Upper lobe of left lung (tissue), 6 donors: ENCODE results near the gene FURIN. TPM values are rescaled to one million over a fixed set of nuclear protein-coding genes. Genes with fewer than 3 reads are reported as not detected.

ENCODE experiments used
- ATAC-seq, 2 donors: fragments of 200-7000 bp; cut with Tn5 transposase; one replicate each; pipeline ENCODE4 v1.9.1; 2022; ENCODE audit warnings: mild to moderate bottlenecking in 2 of 2, moderate library complexity in 2 of 2; ENCODE audit not compliant: low FRiP score in 2 of 2
- DNase-seq, 2 donors: peaks; one replicate each; pipeline ENCODE4 v3.0.0-alpha.2; 2019 to 2020
- H3K27ac ChIP-seq, 4 donors: fragments of 200-600 bp; sonication (generic); one replicate each; pipeline ENCODE4 v1.5.1; 2016 to 2019
- H3K27me3 ChIP-seq, 4 donors: fragments of 200-600 bp; sonication (generic); one replicate each; pipeline ENCODE4 v1.5.1; 2017 to 2019
- H3K36me3 ChIP-seq, 4 donors: fragments of 200-600 bp; sonication (generic); one replicate each; pipeline ENCODE4 v1.5.1; 2016 to 2019
- H3K4me1 ChIP-seq, 4 donors: fragments of 200-600 bp; sonication (generic); one replicate each; pipeline ENCODE4 v1.5.1; 2018 to 2019
- H3K4me3 ChIP-seq, 4 donors: fragments of 200-600 bp; sonication (generic); one replicate each; pipeline ENCODE4 v1.5.1; 2017 to 2019; ENCODE audit warnings: mild to moderate bottlenecking in 2 of 4, moderate library complexity in 1 of 4
- H3K9me3 ChIP-seq, 4 donors: fragments of 200-600 bp; sonication (generic); one replicate each; pipeline ENCODE4 v1.5.1; 2018 to 2019
- EP300 ChIP-seq, 4 donors: sonication (generic); formaldehyde crosslinking; IDR thresholded peaks; one replicate each; pipeline ENCODE4 v1.5.1; 2017; ENCODE audit warnings: antibody characterized with exemption in 4 of 4, control low read depth in 2 of 4
- POLR2A ChIP-seq, 4 donors: fragments of 450-650 bp; IDR thresholded peaks; one replicate each; pipeline ENCODE4 v1.5.1; 2016 to 2017; ENCODE audit warnings: antibody characterized with exemption in 4 of 4, mild to moderate bottlenecking in 2 of 4
- POLR2AphosphoS5 ChIP-seq, 2 donors: sonication (generic); formaldehyde crosslinking; IDR thresholded peaks; one replicate each; pipeline ENCODE4 v1.5.1; 2017; ENCODE audit warnings: antibody characterized with exemption in 2 of 2
- WGBS, 2 donors: methylation state at CpG; one replicate each; pipeline ENCODE4 v1.1.5; 2017 to 2018; 5-methylcytosine and 5-hydroxymethylcytosine counted together
- total RNA-seq, 6 donors: library from RNA; depleted of rRNA in 4 of 6; stranded (reverse); fragments of >200 nt in 4 of 6; gene quantifications; one replicate each; pipeline versions ENCODE4 v1.1.0 to v1.2.1, GENCODE V29; 2016 to 2021
- TF ChIP-seq, protein P1 (sequence below), 6 experiments: fragments of 450-650 bp in 4 of 6; fragments of 200-600 bp in 2 of 6; sonication (generic) in 2 of 6; IDR thresholded peaks; one replicate each; pipeline ENCODE4 v1.5.1; 2016 to 2019; ENCODE audit warnings: antibody characterized with exemption in 6 of 6
- donor health status: DM: no; HTN: no; CAD: no; lungs with moderate emphysema.
- donor health status: DM: no; HTN: yes; CAD: no; lungs with severe emphysema.

Gene FURIN
- total RNA-seq, 6 donors from 2014 or later, result 59.0 to 150 (median 108) TPM

GRCh38 chr15:90929246-90930019, 61.0 kb downstream of the FURIN start:
- Histone ChIP-seq H3K27me3 (no peaks in the 10 kb centered on the region), H3K4me3 (peak overlapping the region in 3 of 4 donors; percentile 50 to 66 (median 61)), H3K36me3 (no peaks in the 10 kb centered on the region), H3K9me3 (no peaks in the 10 kb centered on the region), H3K27ac (peak overlapping the region; percentile 88 to 97 (median 96)), H3K4me1 (peaks cover 34 to 51% (median 36%) of the 10 kb centered on the region in 4 donors)
- no peak for ATAC-seq
- TF ChIP-seq POLR2AphosphoS5 (IDR thresholded peaks at IDR 0.05), result no peak
- TF ChIP-seq EP300 (IDR thresholded peaks at IDR 0.05), result no peak
- TF ChIP-seq POLR2A (IDR thresholded peaks at IDR 0.05), result no peak
- TF ChIP-seq, protein P1, sequence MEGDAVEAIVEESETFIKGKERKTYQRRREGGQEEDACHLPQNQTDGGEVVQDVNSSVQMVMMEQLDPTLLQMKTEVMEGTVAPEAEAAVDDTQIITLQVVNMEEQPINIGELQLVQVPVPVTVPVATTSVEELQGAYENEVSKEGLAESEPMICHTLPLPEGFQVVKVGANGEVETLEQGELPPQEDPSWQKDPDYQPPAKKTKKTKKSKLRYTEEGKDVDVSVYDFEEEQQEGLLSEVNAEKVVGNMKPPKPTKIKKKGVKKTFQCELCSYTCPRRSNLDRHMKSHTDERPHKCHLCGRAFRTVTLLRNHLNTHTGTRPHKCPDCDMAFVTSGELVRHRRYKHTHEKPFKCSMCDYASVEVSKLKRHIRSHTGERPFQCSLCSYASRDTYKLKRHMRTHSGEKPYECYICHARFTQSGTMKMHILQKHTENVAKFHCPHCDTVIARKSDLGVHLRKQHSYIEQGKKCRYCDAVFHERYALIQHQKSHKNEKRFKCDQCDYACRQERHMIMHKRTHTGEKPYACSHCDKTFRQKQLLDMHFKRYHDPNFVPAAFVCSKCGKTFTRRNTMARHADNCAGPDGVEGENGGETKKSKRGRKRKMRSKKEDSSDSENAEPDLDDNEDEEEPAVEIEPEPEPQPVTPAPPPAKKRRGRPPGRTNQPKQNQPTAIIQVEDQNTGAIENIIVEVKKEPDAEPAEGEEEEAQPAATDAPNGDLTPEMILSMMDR (IDR thresholded peaks at IDR 0.05), result no peak
- no peak for DNase-seq
- 51 to 52% methylated on average over 21 of the region's 21 CpGs for WGBS, 2 donors

GRCh38 chr15:90930861-90931574, 62.6 kb downstream of the FURIN start:
- no peaks in the 10 kb centered on the region for H3K9me3 ChIP-seq
- WGBS, 2 donors, result 55 to 71% methylated on average over 15 of the region's 15 CpGs
- ATAC-seq, result no peak
- H3K4me1 ChIP-seq, result peaks cover 43 to 63% (median 46%) of the 10 kb centered on the region in 4 donors
- peak overlapping the region; percentile 88 to 97 (median 96) for H3K27ac ChIP-seq
- TF ChIP-seq POLR2A (IDR thresholded peaks at IDR 0.05) (no peak), EP300 (IDR thresholded peaks at IDR 0.05) (no peak), POLR2AphosphoS5 (IDR thresholded peaks at IDR 0.05) (peak in 1 of 2 donors; percentile 63)
- TF ChIP-seq, protein P1 (IDR thresholded peaks at IDR 0.05), result no peak
- no peaks in the 10 kb centered on the region for H3K36me3 ChIP-seq
- DNase-seq, result peak in 1 of 2 donors; percentile 60
- peak overlapping the region in 3 of 4 donors; percentile 61 to 73 (median 66) for H3K4me3 ChIP-seq
- no peaks in the 10 kb centered on the region for H3K27me3 ChIP-seq

- Histone ChIP-seq H3K9me3 (no peaks in the 10 kb centered on the region), H3K27me3 (no peaks in the 10 kb centered on the region), H3K4me3 (peak overlapping the region in 3 of 4 donors; percentile 68 to 87 (median 73)), H3K27ac (peak overlapping the region; percentile 88 to 97 (median 96)), H3K4me1 (peaks cover 48 to 68% (median 51%) of the 10 kb centered on the region in 4 donors), H3K36me3 (no peaks in the 10 kb centered on the region)
- TF ChIP-seq EP300 (IDR thresholded peaks at IDR 0.05), result no peak
- no peak for TF ChIP-seq POLR2A (IDR thresholded peaks at IDR 0.05)
- no peak for TF ChIP-seq POLR2AphosphoS5 (IDR thresholded peaks at IDR 0.05)
- TF ChIP-seq, protein P1 (IDR thresholded peaks at IDR 0.05), result no peak
- ATAC-seq (no peak), DNase-seq (no peak)
- 12 to 13% methylated on average over 6 of the region's 6 CpGs for WGBS, 2 donors
These were observed 63.1 kb downstream of the FURIN start for GRCh38 chr15:90931575-90931827.

DNA sequence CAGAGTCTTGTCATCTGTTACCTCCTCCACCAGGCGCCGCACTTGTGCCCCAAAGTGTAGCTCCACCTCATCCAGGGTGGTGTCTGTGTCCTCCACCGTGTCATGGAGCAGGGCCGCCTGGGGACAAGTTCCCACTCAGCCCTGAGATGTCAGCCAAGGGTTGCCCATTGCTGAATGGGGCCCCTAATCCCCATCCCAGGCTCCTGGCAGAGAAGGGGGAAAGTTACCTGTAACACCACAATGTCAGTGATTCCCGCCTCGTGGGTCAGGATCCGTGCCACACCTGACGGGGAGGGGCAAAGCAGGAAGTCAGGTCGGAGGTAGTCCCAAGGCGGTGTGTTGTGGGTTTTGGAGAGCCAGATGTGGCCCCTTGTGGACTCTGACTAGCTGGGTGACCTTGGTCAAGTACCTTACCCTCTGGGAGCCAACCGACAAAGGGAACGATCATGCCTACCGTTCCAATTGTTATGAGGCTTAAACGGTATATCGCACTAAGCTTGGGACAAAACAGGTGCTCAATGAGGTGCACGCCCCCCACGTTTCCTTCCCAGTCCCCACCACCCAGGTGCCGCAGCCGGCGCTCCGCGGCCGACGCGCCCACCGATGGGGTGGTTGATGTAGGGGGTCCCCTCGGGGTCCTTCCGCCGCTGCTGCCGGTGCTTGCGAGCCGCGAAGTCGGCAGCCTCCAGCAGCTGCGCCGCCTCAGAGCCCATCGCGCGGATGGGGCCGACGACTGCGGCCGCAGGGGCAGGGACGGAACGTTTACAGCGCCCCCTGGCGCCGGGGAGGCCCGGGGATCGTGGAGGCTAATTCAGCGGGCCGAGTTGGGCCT, 63.7 kb downstream of the FURIN start, which contains the start of gene HDDC3:
TSS of gene HDDC3 (minus strand) at position 722 of the 832 bp plus-strand sequence. CDS start at position 713, 9 bp downstream.
- Histone ChIP-seq H3K27me3 (no peaks in the 10 kb centered on the region), H3K9me3 (no peaks in the 10 kb centered on the region), H3K4me1 (peaks cover 50 to 72% (median 53%) of the 10 kb centered on the region in 4 donors), H3K4me3 (peak within 1 kb of the TSS; percentile 68 to 97 (median 80)), H3K27ac (peak within 1 kb of the TSS; percentile 88 to 97 (median 96)), H3K36me3 (no peaks in the 10 kb centered on the region)
- DNase-seq (peak; percentile 91 to 99), ATAC-seq (peak; percentile 81)
- 1% methylated on average over 20 to 48 of the region's 52 CpGs for WGBS, 2 donors
- TF ChIP-seq, protein P1 (IDR thresholded peaks at IDR 0.05), result peak; percentile 89 to 99 (median 96)
- TF ChIP-seq POLR2A (IDR thresholded peaks at IDR 0.05) (peak in 2 of 4 donors; percentile 47 to 82), POLR2AphosphoS5 (IDR thresholded peaks at IDR 0.05) (peak; percentile 71 to 84), EP300 (IDR thresholded peaks at IDR 0.05) (no peak)
